ENCODE data around the gene CHRNE. TPM values are rescaled to one million over a fixed set of nuclear protein-coding genes. Genes with fewer than 3 reads are reported as not detected.

Gene CHRNE
- total and polyA plus RNA-seq, 2 of the 8 experiments (the other 6 are each of a cell fraction or from before 2014, with no cell fraction given), result 0.15 to 0.33 TPM

DNA sequence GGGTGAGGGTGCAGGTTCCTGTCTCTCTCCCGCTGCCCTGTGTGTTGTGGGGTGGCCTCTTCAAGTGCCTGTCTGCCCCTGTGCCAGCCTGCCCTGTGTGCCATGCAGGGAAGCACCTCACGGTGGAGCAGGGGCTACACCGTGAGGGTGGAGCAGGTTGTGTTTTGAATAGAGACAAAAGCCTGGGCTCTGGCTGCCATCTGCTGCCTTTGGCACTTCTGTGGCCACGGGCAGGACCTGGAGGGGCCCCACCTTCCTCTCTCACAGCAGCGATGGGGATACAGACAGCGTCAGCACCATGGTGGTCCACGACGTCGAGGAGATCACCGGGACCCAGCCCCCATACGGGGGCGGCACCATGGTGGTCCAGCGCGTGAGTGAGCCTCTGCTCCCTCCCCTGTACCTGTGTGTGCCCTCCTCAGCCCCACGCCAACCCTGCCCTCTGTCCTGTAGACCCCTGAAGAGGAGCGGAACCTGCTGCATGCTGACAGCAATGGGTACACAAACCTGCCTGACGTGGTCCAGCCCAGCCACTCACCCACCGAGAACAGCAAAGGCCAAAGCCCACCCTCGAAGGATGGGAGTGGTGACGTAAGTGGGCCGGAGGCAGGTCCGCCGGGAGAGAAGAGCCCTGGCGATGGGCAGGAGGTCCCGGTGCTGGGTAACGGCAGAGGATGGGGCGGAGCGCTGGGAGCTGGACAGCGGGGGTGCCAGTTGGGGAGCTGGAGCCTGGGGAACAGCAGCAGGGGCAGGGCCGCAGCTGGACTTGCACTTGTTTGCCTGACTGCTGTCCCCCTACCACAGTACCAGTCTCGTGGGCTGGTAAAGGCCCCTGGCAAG lies 9.0 kb downstream of the CHRNE start:
- H3K56ac ChIP-seq (replicated peaks; ENCODE audit: insufficient read length, low read depth, low read length), result no peak overlapping the region
- H3K9me3 ChIP-seq (ENCODE audit: insufficient read depth in 2 of 2, low read depth in 1 of 2, low read length in 1 of 2), result no peaks in the 10 kb centered on the region
- no peak overlapping the region for H3K27ac ChIP-seq (ENCODE audit: low read depth, low read length)
- no peak overlapping the region for H2AFZ ChIP-seq (ENCODE audit: low read length)
- H3K4me1 ChIP-seq (replicated peaks in 1 of 4; ENCODE audit: control insufficient read depth in 3 of 4, insufficient read depth in 4 of 4, low read length in 3 of 4), result no peaks in the 10 kb centered on the region; a peak in 1 of 7 replicates
- H2BK20ac ChIP-seq (ENCODE audit: low read length), result no peak overlapping the region
- FAIRE-seq, result no peak
- no peaks in the 10 kb centered on the region for H3K79me2 ChIP-seq (ENCODE audit: control insufficient read depth in 1 of 2, insufficient read depth in 2 of 2, low read length in 2 of 2)
- no peak overlapping the region for H3K23ac ChIP-seq (ENCODE audit: insufficient read length)
- ChIA-PET CTCF (ENCODE audit: partially characterized antibody) (interaction anchor here (0.6 to 3.2 kb wide), 11 partner anchors 9 to 161 kb away, joined by 3 to 17 read pairs (median 3); partner anchors contain the start of gene CHRNE), POLR2A (ENCODE audit: partially characterized antibody) (no interaction called here)
- 95% methylated on average over 31 of the region's 31 CpGs; no CpG with 5 or more reads in 1 of the 2 experiments for WGBS, 2 experiments (ENCODE audit: extremely low coverage in 1 of 2, insufficient coverage in 1 of 2, insufficient read length in 1 of 2, insufficient replicate concordance in 2 of 2, low coverage in 1 of 2, low lambda C conversion rate in 2 of 2, missing lambda C conversion rate in 1 of 2)
- no peak overlapping the region for H3K4ac ChIP-seq (replicated peaks; ENCODE audit: insufficient read length, low read depth, low read length)
- H3K79me1 ChIP-seq (ENCODE audit: low read depth, low read length), result no peaks in the 10 kb centered on the region; the same call in 1 of the 2 replicates
- H3K9ac ChIP-seq (replicated peaks in 1 of 4; ENCODE audit: extremely low read depth in 1 of 4, low read depth in 3 of 4, low read length in 3 of 4), result no peak overlapping the region
- no peak overlapping the region for H2AK5ac ChIP-seq (ENCODE audit: low read depth, low read length)
- no peak overlapping the region for H4K5ac ChIP-seq (ENCODE audit: insufficient read length, low read depth, low read length)
- H3K4me3 ChIP-seq (ENCODE audit: extremely low read depth in 1 of 4, insufficient read depth in 2 of 4, low read depth in 3 of 4, low read length in 4 of 4), result no peak overlapping the region
- DNase-seq (ENCODE audit: low read depth in 1 of 2, low spot score in 2 of 2), result no peak
- H3K23me2 ChIP-seq (ENCODE audit: low read depth, low read length), result no peaks in the 10 kb centered on the region
- H2BK5ac ChIP-seq (ENCODE audit: low read depth, low read length), result no peak overlapping the region
- no peak overlapping the region for H2BK120ac ChIP-seq (replicated peaks; ENCODE audit: low read depth, low read length)
- no peak overlapping the region for H2BK12ac ChIP-seq (ENCODE audit: low read depth, low read length)
- TF ChIP-seq SP2 (IDR thresholded peaks at IDR 0.05; ENCODE audit: low read length), result no peak
- TF ChIP-seq ATF3 (IDR thresholded peaks at IDR 0.05; ENCODE audit: insufficient read depth, low read depth, low read length), result no peak
- TF ChIP-seq EP300 (IDR thresholded peaks at IDR 0.05; ENCODE audit: borderline replicate concordance in 1 of 2, low read depth in 2 of 2, low read length in 2 of 2), result no peak
- TF ChIP-seq SP1 (IDR thresholded peaks at IDR 0.05; ENCODE audit: low read depth, low read length), result no peak
- TF ChIP-seq GTF2F1 (IDR thresholded peaks at IDR 0.05; ENCODE audit: borderline replicate concordance, low read depth, low read length), result no peak
- no peak for TF ChIP-seq POLR2AphosphoS5 (IDR thresholded peaks at IDR 0.05; ENCODE audit: low read depth, low read length)
- no peak for TF ChIP-seq SIX5 (IDR thresholded peaks at IDR 0.05; ENCODE audit: low read depth, low read length)
- TF ChIP-seq HDAC6 (IDR thresholded peaks at IDR 0.05; ENCODE audit: low read depth, low read length), result no peak
- no peak for TF ChIP-seq GABPA (IDR thresholded peaks at IDR 0.05; ENCODE audit: borderline replicate concordance, insufficient read depth, low read length)
- no peak for TF ChIP-seq SIN3A (conservative IDR thresholded peaks at IDR 0.05 in 1 of 2, IDR thresholded peaks at IDR 0.05 in 1 of 2; ENCODE audit: low read depth in 1 of 2, low read length in 2 of 2)
- TF ChIP-seq POU5F1 (IDR thresholded peaks at IDR 0.05; ENCODE audit: low read depth, low read length), result no peak
- no peaks in the 10 kb centered on the region for H3K27me3 ChIP-seq (replicated peaks in 1 of 4; ENCODE audit: control insufficient read depth in 3 of 4, extremely low read depth in 1 of 4, insufficient read depth in 3 of 4, low read length in 3 of 4)
- H3K4me2 ChIP-seq (ENCODE audit: insufficient read depth in 1 of 2, low read depth in 2 of 2, low read length in 2 of 2), result no peak overlapping the region
- H3K36me3 ChIP-seq (ENCODE audit: control insufficient read depth in 2 of 4, insufficient read depth in 4 of 4, low read length in 3 of 4), result peaks cover 11 to 38% (median 34%) of the 10 kb centered on the region in 4 experiments
- H3K18ac ChIP-seq (ENCODE audit: extremely low read depth, low read length), result no peak overlapping the region
- H4K20me1 ChIP-seq (replicated peaks in 1 of 2; ENCODE audit: control insufficient read depth in 1 of 2, insufficient read depth in 2 of 2, low read length in 2 of 2), result peaks cover 0 to 10% of the 10 kb centered on the region in 2 experiments
- no peak overlapping the region for H4K91ac ChIP-seq (replicated peaks; ENCODE audit: insufficient read length, low read length)
- H3K14ac ChIP-seq (ENCODE audit: insufficient read length), result no peak overlapping the region
- H2BK15ac ChIP-seq (ENCODE audit: low read length), result no peak overlapping the region
- no peak overlapping the region for H4K8ac ChIP-seq (ENCODE audit: extremely low read depth, insufficient read depth, low read length)

Data from H1 (cell line).